Measurements from ENCODE around the gene SLC25A28.

GRCh38 chr10:99665304-99665703 lies 45.1 kb upstream of the SLC25A28 start:
- no peak for TF ChIP-seq CTCF (IDR thresholded peaks at IDR 0.05)
- no peak for TF ChIP-seq POLR2A (IDR thresholded peaks at IDR 0.05)

All from testis (tissue), 2 donors.